HCT116 (cell line): ENCODE measurements around the gene ATP8A2.

ENCODE experiments used
- CTCF ChIP-seq, 3 experiments: fragments of 200-600 bp in 1 of 3; sonication (generic) in 1 of 3; IDR thresholded peaks in 2 of 3; conservative IDR thresholded peaks in 1 of 3; 2 replicates each; pipeline ENCODE4 v1.5.1; 2012 to 2017; ENCODE audit warnings: low read depth in 2 of 3, low read length in 2 of 3, antibody characterized with exemption in 1 of 3, borderline replicate concordance in 1 of 3, control low read depth in 1 of 3, mild to moderate bottlenecking in 1 of 3, mixed read lengths in 1 of 3, mixed run types in 1 of 3, moderate library complexity in 1 of 3; ENCODE audit not compliant: insufficient read depth in 1 of 3
- ELF1 ChIP-seq: IDR thresholded peaks from 2 replicates; pipeline ENCODE4 v1.6.1; 2012; ENCODE audit warnings: low read depth, borderline replicate concordance
- EZH2 ChIP-seq: fragments of 200-600 bp; sonication (generic); IDR thresholded peaks from 2 replicates; pipeline ENCODE4 v1.6.1; 2017; ENCODE audit warnings: antibody characterized with exemption, mixed run types
- JUND ChIP-seq: IDR thresholded peaks from 2 replicates; pipeline ENCODE4 v1.6.1; 2012
- POLR2A ChIP-seq: IDR thresholded peaks from 2 replicates; pipeline ENCODE4 v1.7.0; 2011; ENCODE audit warnings: borderline replicate concordance; ENCODE audit not compliant: insufficient read depth, insufficient read length; ENCODE audit errors: extremely low read depth
- POLR2AphosphoS5 ChIP-seq: IDR thresholded peaks from 2 replicates; pipeline ENCODE4 v1.6.1; 2011; ENCODE audit warnings: mild to moderate bottlenecking, low read depth, low read length, moderate library complexity
- SRF ChIP-seq: IDR thresholded peaks from 2 replicates; pipeline ENCODE4 v1.6.1; 2012; ENCODE audit warnings: low read depth
- TCF7L2 ChIP-seq: IDR thresholded peaks from 2 replicates; pipeline ENCODE4 v1.7.0; 2011; ENCODE audit warnings: borderline replicate concordance, inconsistent platforms; ENCODE audit not compliant: insufficient read depth, insufficient read length; ENCODE audit errors: extremely low read depth
- YY1 ChIP-seq: IDR thresholded peaks from 2 replicates; pipeline ENCODE4 v1.6.1; 2011; ENCODE audit warnings: low read length, low read depth, moderate library complexity, mild to moderate bottlenecking; ENCODE audit not compliant: insufficient replicate concordance; ENCODE audit errors: extremely low read depth
- ZNF274 ChIP-seq: fragments of 200-500 bp; sonication (Bioruptor generic); IDR thresholded peaks from 2 replicates; pipeline ENCODE4 v1.6.1; 2014; ENCODE audit warnings: mild to moderate bottlenecking, low read depth, low read length, inconsistent platforms

- TF ChIP-seq CTCF (IDR thresholded peaks at IDR 0.05 in 2 of 3, conservative IDR thresholded peaks at IDR 0.05 in 1 of 3; ENCODE audit: borderline replicate concordance in 1 of 3, insufficient read depth in 1 of 3, low read depth in 2 of 3, low read length in 2 of 3) (no peak), YY1 (no peak), SRF (no peak), POLR2A (no peak), EZH2 (no peak), ELF1 (no peak), ZNF274 (no peak), JUND (no peak), TCF7L2 (no peak), POLR2AphosphoS5 (no peak)
Observed at GRCh38 chr13:25816239-25816638, 444.5 kb downstream of the ATP8A2 start.
